GM10266 (cell line): ENCODE measurements around the gene ZNF407.
A peak's percentile ranks its signal among the peaks of the same experiment; 100 is the strongest.

Experiments used
- DNase-seq: peaks from one replicate; pipeline ENCODE4 v3.0.0; 2012; ENCODE audit errors: extremely low spot score
- CTCF ChIP-seq: IDR thresholded peaks from 2 replicates; pipeline ENCODE4 v1.5.1; 2012; ENCODE audit warnings: mild to moderate bottlenecking, low read depth; ENCODE audit not compliant: control insufficient read depth, insufficient read depth; ENCODE audit errors: missing control alignments

Gene ZNF407

GRCh38 chr18:74616494-74616893 lies 18.8 kb downstream of the ZNF407 start:
- TF ChIP-seq CTCF = no peak

GRCh38 chr18:74617486-74617885 lies 19.8 kb downstream of the ZNF407 start:
- TF ChIP-seq CTCF = no peak
- DNase-seq = no peak

More at GRCh38 chr18:74616494-74616893, 18.8 kb downstream of the ZNF407 start:
- no peak for DNase-seq

GRCh38 chr18:74622072-74622471 lies 24.4 kb downstream of the ZNF407 start:
- DNase-seq = no peak
- no peak for TF ChIP-seq CTCF

GRCh38 chr18:74623047-74623816 lies 25.6 kb downstream of the ZNF407 start:
- no peak for DNase-seq

GRCh38 chr18:74624466-74624865 lies 26.8 kb downstream of the ZNF407 start:
- DNase-seq = no peak
- TF ChIP-seq CTCF = no peak

More at GRCh38 chr18:74623047-74623816, 25.6 kb downstream of the ZNF407 start:
- peak; percentile 24 for TF ChIP-seq CTCF

GRCh38 chr18:74625157-74625556 lies 27.5 kb downstream of the ZNF407 start:
- no peak for DNase-seq
- no peak for TF ChIP-seq CTCF
